Fibroblast of the aortic adventitia (primary cell): ENCODE measurements around the gene HSPBP1. TPM values are rescaled to one million over a fixed set of nuclear protein-coding genes. Genes with fewer than 3 reads are reported as not detected.

Source experiments
- DNase-seq: peaks from one replicate; pipeline ENCODE4 v3.0.0-alpha.2; 2010; ENCODE audit warnings: low read depth
- H3K4me3 ChIP-seq: 2 replicates; pipeline ENCODE4 v1.5.1; 2011; ENCODE audit warnings: low read depth, mild to moderate bottlenecking, control low read depth, low read length, moderate library complexity
- total RNA-seq: library from RNA; depleted of rRNA; stranded (reverse); fragments of >200 nt; gene quantifications from 2 replicates; pipeline ENCODE4 v1.2.3, GENCODE V29; 2012; ENCODE audit warnings: low replicate concordance
- TF ChIP-seq, protein P1 (sequence below): IDR thresholded peaks from 2 replicates; pipeline ENCODE4 v1.5.1; 2011; ENCODE audit warnings: mild to moderate bottlenecking, low read length, control low read depth, inconsistent platforms; ENCODE audit not compliant: insufficient read depth

The HSPBP1 gene
- total RNA-seq, 1 donor = 29.1 TPM

DNA sequence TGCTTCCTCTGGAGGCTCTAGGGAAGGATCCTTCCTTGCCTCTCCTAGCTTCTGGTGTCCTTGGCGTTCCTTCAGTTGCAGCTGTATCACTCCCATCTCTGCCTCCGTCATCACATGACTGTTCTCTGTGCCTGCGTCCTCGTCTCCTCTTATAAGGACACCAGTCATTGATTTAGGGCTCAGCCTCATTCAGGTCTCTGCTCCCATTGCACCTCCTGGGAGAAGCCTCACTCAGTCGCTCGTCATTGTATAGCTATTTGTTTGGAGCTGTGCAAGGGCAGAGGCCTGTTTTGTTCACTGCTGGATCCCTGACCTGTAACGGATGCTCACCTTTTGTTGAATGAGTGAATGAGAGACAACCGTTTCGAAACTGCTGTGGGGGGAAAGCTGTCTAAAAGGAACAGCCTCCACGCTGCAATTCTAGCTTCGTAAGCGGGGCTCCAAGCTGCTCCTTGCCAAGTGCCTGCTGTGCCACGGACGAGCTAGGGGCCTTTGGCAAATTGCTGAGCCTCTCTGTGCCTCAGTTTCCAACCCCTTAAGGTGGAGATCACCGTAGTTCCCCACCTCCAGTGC, 21.1 kb upstream of the HSPBP1 start:
- no peak for DNase-seq
- H3K4me3 ChIP-seq = no peak overlapping the region
- TF ChIP-seq, protein P1, sequence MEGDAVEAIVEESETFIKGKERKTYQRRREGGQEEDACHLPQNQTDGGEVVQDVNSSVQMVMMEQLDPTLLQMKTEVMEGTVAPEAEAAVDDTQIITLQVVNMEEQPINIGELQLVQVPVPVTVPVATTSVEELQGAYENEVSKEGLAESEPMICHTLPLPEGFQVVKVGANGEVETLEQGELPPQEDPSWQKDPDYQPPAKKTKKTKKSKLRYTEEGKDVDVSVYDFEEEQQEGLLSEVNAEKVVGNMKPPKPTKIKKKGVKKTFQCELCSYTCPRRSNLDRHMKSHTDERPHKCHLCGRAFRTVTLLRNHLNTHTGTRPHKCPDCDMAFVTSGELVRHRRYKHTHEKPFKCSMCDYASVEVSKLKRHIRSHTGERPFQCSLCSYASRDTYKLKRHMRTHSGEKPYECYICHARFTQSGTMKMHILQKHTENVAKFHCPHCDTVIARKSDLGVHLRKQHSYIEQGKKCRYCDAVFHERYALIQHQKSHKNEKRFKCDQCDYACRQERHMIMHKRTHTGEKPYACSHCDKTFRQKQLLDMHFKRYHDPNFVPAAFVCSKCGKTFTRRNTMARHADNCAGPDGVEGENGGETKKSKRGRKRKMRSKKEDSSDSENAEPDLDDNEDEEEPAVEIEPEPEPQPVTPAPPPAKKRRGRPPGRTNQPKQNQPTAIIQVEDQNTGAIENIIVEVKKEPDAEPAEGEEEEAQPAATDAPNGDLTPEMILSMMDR = no peak

DNA sequence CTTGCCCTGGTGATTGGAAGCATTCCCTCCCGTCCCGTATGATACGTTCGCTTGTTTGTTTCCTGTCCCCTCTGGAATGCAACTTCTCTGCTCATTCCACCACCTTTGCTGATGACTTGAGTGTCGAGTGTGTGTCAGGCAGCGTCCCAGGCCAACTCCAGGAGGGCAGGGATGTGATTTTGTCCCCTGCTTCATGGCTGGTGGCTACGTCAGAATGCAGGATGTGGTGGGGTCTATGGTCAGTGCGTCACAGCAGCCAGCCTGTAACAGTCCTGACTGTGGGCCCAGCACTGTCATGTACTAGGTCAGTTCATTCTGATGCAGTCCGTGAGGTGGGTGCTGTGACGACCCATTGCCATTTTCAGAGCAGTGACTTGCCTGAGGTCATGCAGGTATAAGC, 20.1 kb upstream of the HSPBP1 start:
- DNase-seq = no peak
- no peak overlapping the region for H3K4me3 ChIP-seq
- TF ChIP-seq, protein P1 = no peak

DNA sequence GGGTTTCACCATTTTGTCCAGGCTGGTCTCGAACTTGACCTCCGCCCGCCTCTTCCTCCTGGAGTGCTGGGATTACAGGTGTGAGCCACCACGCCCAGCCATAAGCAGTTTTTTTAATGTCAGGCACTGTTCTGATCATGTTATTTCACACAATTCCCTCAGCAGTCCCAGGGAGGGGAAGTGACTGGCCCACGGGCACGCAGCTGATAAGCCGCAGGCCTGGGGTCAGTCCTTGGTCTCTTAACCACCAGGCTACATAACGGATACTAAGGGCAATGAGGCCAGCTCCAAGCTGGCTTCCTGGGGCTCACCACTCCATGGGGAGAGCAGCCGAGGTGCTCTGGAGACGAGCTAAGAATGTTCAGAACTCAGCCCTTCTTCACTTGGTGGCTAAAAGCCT, 17.4 kb upstream of the HSPBP1 start:
- H3K4me3 ChIP-seq = no peak overlapping the region
- TF ChIP-seq, protein P1 = no peak
- no peak for DNase-seq

DNA sequence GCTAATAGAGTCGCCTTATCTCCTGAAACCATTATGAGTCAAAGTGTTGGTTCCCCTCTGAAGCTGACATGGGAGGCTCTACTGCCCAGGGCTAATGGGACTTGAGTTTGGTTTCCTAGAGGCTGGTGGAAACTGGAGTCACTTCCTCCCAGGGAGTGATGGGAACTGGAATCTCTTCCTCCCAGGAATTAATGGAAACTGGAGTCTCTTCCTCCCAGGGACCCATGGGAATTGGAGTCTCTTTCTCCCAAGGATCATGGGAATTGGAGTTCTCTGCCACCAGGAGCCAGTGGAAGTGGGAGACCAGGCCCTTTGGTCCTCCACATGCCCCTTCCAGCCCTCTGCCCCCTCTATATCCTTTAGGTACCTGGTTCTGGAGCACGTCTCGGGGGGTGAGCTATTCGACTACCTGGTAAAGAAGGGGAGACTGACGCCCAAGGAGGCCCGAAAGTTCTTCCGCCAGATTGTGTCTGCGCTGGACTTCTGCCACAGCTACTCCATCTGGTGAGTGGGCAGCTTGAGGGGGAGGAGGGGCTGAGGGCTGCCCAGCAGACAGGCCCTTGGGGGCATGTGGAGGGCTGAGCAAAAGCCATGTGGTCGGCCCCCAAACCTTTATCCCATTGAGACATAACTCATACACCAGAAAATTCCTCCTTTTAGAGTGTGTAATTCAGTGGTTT, 9.3 kb upstream of the HSPBP1 start:
- TF ChIP-seq, protein P1 = no peak
- H3K4me3 ChIP-seq = no peak overlapping the region
- peak; percentile 7 for DNase-seq

DNA sequence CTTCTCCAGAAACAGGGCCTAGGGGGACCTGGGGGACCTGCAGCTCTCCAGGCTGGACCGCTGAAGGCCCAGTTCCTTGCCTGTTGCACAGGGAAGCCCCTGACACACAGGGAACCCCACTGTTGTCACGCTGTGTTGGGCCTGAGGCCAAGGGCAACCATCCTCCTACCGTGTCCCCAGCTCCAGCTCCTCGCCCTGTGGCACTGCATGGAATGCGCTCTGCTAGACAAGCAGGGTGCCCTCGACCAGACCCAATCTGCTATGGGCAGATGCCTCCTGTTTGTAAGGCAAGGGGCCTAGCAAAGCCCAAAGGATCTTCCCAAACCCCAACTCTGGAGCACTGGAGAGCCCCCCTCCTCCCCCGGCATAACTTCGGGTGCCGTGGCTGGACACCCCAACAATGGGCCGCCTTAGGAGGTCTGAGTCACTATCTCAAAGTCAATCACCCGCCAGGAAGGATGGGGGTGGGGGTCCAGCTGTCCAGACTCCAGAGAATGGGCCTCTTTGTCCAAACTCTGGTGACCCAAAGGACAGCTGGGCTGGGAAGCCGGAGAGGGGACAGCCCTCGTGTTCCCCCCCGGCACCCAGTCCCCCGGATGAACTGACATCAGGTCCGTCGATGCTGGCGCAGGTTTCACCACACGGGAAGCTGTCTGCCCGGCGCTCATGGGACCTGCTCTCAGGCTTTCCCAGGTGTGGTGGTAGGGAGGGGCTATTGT, 7.6 kb upstream of the HSPBP1 start:
- no peak overlapping the region for H3K4me3 ChIP-seq
- TF ChIP-seq, protein P1 = no peak
- DNase-seq = no peak

DNA sequence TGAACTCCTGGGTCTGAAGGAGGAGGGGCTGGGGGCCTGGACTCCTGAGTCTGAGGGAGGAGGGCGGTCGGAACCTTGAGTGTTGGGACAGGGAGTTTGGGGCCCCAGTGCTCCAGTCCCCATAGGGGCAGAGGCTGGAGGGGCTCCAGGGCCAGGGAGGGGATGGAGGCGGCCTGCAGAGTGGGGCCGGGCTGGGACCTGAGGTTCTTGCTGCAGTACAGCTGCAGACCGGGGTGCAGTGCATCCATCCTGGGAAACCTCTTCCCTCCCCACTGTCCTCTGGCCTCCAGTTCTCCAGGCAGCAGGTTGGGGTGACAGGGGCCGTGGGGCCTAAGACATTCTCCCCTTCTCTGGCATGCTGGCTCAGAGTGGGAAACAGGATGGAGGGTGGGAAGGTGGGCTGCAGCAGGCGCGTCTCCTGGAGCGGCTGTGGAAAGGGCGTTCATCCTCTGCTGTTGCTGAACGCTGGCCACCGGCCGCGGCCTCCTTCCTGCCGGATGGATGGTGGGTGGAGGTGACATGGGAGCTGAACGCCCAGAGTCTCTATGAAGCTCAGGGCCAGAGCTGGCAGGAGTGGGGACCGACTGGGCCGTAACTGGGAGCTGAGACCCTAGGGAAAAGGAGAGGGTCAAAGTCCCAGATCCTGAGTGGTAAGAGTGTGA, 5.5 kb upstream of the HSPBP1 start:
- TF ChIP-seq, protein P1 = no peak
- peak; percentile 15 for DNase-seq
- peak overlapping the region; percentile 63 for H3K4me3 ChIP-seq
